ENCODE measurements around the gene HTR4.

The HTR4 gene

GRCh38 chr5:148659641-148660345, 5.5 kb upstream of the HTR4 start:
- no peak for DNase-seq

GRCh38 chr5:148653291-148653835, 964 bp downstream of the HTR4 start:
- no peak for DNase-seq

GRCh38 chr5:148651528-148651927, 2.8 kb downstream of the HTR4 start:
- no peak for DNase-seq

- no peak for DNase-seq
Measured at GRCh38 chr5:148645527-148645926, 8.8 kb downstream of the HTR4 start.

GRCh38 chr5:148641735-148642134, 12.6 kb downstream of the HTR4 start:
- DNase-seq, result no peak

GRCh38 chr5:148640471-148640870, 13.9 kb downstream of the HTR4 start:
- no peak for DNase-seq

GRCh38 chr5:148639081-148639480, 15.2 kb downstream of the HTR4 start:
- no peak for DNase-seq

GRCh38 chr5:148636353-148636752, 18.0 kb downstream of the HTR4 start:
- no peak for DNase-seq

GRCh38 chr5:148635321-148636083, 18.8 kb downstream of the HTR4 start:
- no peak for DNase-seq

- no peak for DNase-seq
Measured at GRCh38 chr5:148633067-148633377, 21.3 kb downstream of the HTR4 start.

GRCh38 chr5:148632255-148633066, 21.9 kb downstream of the HTR4 start:
- no peak for DNase-seq

- no peak for DNase-seq
Measured at GRCh38 chr5:148626986-148627385, 27.3 kb downstream of the HTR4 start.

- no peak for DNase-seq
Measured at GRCh38 chr5:148626081-148626613, 28.2 kb downstream of the HTR4 start.

- DNase-seq, result no peak
Measured at GRCh38 chr5:148625250-148625649, 29.1 kb downstream of the HTR4 start.

- no peak for DNase-seq
Measured at GRCh38 chr5:148623741-148624140, 30.6 kb downstream of the HTR4 start.

GRCh38 chr5:148623101-148623500, 31.2 kb downstream of the HTR4 start:
- no peak for DNase-seq

GRCh38 chr5:148620696-148621095, 33.6 kb downstream of the HTR4 start:
- no peak for DNase-seq

GRCh38 chr5:148620091-148620490, 34.2 kb downstream of the HTR4 start:
- DNase-seq, result no peak

GRCh38 chr5:148619484-148619883, 34.8 kb downstream of the HTR4 start:
- no peak for DNase-seq

- DNase-seq, result no peak
Measured at GRCh38 chr5:148615644-148616275, 38.6 kb downstream of the HTR4 start.

GRCh38 chr5:148607406-148607805, 46.9 kb downstream of the HTR4 start:
- no peak for DNase-seq

GRCh38 chr5:148606296-148606695, 48.0 kb downstream of the HTR4 start:
- no peak for DNase-seq

- DNase-seq, result no peak
Measured at GRCh38 chr5:148599187-148599586, 55.1 kb downstream of the HTR4 start.

Measured in inflammatory macrophage treated with lipopolysaccharide for 4 hours (primary cell).